Stimulated activated CD4-positive, alpha-beta T cell treated with anti-CD3 and anti-CD28 coated beads, Interleukin-4, amount 100 ng/mL, for 48 hours (primary cell): ENCODE measurements around the gene EXOC2.
"Not testable (repeated sequence)": the region's sequence is repeated elsewhere in the genome, so short reads cannot be mapped to it uniquely, and the experiment has no call there.

Experiments
- DNase-seq, 2 donors: peaks; one replicate each; pipeline ENCODE4 v3.0.0-alpha.2; 2020; ENCODE audit warnings: low read depth in 2 of 2

EXOC2 gene

GRCh38 chr6:680251-680650 lies 12.7 kb downstream of the EXOC2 start:
- no peak for DNase-seq

GRCh38 chr6:679282-679681 lies 13.7 kb downstream of the EXOC2 start:
- no peak for DNase-seq

- no peak for DNase-seq
These were observed 14.4 kb downstream of the EXOC2 start for GRCh38 chr6:678520-678919.

GRCh38 chr6:677919-678318 lies 15.0 kb downstream of the EXOC2 start:
- no peak for DNase-seq

GRCh38 chr6:674956-675355 lies 18.0 kb downstream of the EXOC2 start:
- no peak for DNase-seq

- DNase-seq, result no peak
These were observed 18.5 kb downstream of the EXOC2 start for GRCh38 chr6:674406-674805.

- no peak for DNase-seq
These were observed 25.5 kb downstream of the EXOC2 start for GRCh38 chr6:667253-667927.

- DNase-seq, result no peak
These were observed 27.3 kb downstream of the EXOC2 start for GRCh38 chr6:665403-666267.

GRCh38 chr6:663788-664187 lies 29.2 kb downstream of the EXOC2 start:
- not testable (repeated sequence) for DNase-seq

- DNase-seq, result no peak
These were observed 33.0 kb downstream of the EXOC2 start for GRCh38 chr6:659716-660581.

GRCh38 chr6:658244-658643 lies 34.7 kb downstream of the EXOC2 start:
- DNase-seq, result no peak

- no peak for DNase-seq
These were observed 35.2 kb downstream of the EXOC2 start for GRCh38 chr6:657743-658142.

GRCh38 chr6:656460-657252 lies 36.3 kb downstream of the EXOC2 start, which contains the start of gene HUS1B:
Gene HUS1B (minus strand): TSS chr6:657100. CDS start chr6:656944, 156 bp downstream.
- no peak for DNase-seq

GRCh38 chr6:654136-654535 lies 38.8 kb downstream of the EXOC2 start:
- no peak for DNase-seq

GRCh38 chr6:652865-653264 lies 40.1 kb downstream of the EXOC2 start:
- DNase-seq, result no peak

- no peak for DNase-seq
These were observed 42.8 kb downstream of the EXOC2 start for GRCh38 chr6:650098-650497.

GRCh38 chr6:642805-643204 lies 50.1 kb downstream of the EXOC2 start:
- DNase-seq, result no peak

GRCh38 chr6:641225-641985 lies 51.5 kb downstream of the EXOC2 start:
- DNase-seq, result no peak

GRCh38 chr6:636488-636887 lies 56.5 kb downstream of the EXOC2 start:
- peak in 1 of 2 donors; percentile 10 for DNase-seq

- no peak for DNase-seq
These were observed 57.7 kb downstream of the EXOC2 start for GRCh38 chr6:635233-635632.

- DNase-seq, result no peak
These were observed 59.3 kb downstream of the EXOC2 start for GRCh38 chr6:633611-634010.
